ENCODE data around the gene PHLPP1.

DNA sequence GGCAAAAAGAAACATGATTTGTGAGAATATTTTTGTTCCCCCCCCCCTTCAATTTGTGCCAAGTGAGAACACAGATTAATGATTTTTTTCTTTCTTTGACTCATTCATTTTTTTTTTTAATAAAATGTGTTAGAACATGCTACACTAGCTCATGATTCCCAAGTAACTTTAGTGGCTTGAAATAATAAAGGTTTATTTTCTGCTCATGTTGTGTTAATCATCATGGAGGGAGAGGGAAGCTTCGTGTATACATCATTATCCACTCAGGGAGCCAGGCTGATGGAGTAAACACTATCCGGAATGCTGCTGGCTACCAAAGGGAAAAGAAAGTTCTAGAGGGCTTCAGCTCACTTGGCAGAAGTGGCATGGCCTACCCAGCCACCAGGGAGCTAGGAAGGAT is 40.6 kb downstream of the PHLPP1 start:
- TF ChIP-seq, protein P1, sequence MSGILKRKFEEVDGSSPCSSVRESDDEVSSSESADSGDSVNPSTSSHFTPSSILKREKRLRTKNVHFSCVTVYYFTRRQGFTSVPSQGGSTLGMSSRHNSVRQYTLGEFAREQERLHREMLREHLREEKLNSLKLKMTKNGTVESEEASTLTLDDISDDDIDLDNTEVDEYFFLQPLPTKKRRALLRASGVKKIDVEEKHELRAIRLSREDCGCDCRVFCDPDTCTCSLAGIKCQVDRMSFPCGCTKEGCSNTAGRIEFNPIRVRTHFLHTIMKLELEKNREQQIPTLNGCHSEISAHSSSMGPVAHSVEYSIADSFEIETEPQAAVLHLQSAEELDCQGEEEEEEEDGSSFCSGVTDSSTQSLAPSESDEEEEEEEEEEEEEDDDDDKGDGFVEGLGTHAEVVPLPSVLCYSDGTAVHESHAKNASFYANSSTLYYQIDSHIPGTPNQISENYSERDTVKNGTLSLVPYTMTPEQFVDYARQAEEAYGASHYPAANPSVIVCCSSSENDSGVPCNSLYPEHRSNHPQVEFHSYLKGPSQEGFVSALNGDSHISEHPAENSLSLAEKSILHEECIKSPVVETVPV (CRISPR knock-in tag; IDR thresholded peaks at IDR 0.05): no peak
- TF ChIP-seq ISL1 (CRISPR knock-in tag; IDR thresholded peaks at IDR 0.05) (no peak), RARB (CRISPR knock-in tag; IDR thresholded peaks at IDR 0.05) (no peak), POU6F1 (CRISPR knock-in tag; IDR thresholded peaks at IDR 0.05; ENCODE audit: borderline replicate concordance, low read depth) (no peak), ZFP3 (CRISPR knock-in tag; IDR thresholded peaks at IDR 0.05) (no peak), SNAI2 (CRISPR knock-in tag; IDR thresholded peaks at IDR 0.05) (no peak)

Data from SK-N-SH treated with all-trans-retinoic acid at 6 μM for 48 hours (cell line).